D721Med (cell line): ENCODE measurements around the gene BMERB1.

Experiments used
- DNase-seq: peaks from one replicate; pipeline ENCODE4 v3.0.0; 2011; ENCODE audit warnings: low spot score; ENCODE audit not compliant: insufficient read length
- FAIRE-seq: peaks from 2 replicates; lab custom pipeline; 2011; peaks lifted over from hg19 to GRCh38; lab: Jason Lieb, UNC
- CTCF ChIP-seq: IDR thresholded peaks from 2 replicates; pipeline ENCODE4 v1.5.1; 2012; ENCODE audit warnings: mild to moderate bottlenecking, control low read depth; ENCODE audit not compliant: insufficient read depth; ENCODE audit errors: missing control alignments

The BMERB1 gene

DNA sequence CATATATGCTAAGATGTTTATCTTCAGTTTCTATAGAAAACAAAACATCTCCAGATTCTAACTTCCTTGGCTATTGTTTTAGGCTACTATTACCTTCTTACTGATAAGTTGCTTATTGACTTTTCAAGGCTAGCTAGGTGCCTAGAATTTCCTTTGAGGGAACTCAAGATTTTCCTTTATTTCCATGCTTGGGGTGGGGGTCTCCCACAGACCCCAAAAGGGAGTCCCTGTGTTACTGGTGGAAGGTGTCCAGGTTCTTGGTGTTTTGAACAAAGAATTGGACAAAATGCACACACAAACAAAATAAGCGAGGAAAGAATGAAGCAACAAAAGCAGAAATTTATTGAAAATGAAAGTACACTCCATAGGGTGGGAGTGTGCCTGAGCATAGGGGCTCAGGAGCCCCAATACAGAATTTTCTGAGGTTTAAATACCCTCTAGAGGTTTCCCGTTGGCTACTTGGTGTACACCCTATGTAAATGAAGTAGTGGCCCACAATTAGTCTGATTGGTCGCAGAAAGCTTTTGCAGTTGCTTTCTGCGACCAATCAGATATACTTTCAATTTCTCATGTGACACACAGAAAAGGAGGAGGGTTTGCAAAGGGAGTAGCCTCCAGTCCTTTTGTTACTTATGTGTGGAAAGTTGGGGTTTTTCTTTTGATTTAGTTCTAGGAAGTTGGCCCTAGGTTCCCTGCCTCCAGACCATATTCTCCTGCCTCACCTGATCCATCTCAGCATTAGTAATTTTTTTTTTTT lies 141.1 kb downstream of the BMERB1 start:
- no peak for DNase-seq
- TF ChIP-seq CTCF: no peak
- FAIRE-seq: no peak

- no peak for FAIRE-seq
- no peak for TF ChIP-seq CTCF
- DNase-seq: no peak
These were observed 142.9 kb downstream of the BMERB1 start for GRCh38 chr16:15576960-15577958.

DNA sequence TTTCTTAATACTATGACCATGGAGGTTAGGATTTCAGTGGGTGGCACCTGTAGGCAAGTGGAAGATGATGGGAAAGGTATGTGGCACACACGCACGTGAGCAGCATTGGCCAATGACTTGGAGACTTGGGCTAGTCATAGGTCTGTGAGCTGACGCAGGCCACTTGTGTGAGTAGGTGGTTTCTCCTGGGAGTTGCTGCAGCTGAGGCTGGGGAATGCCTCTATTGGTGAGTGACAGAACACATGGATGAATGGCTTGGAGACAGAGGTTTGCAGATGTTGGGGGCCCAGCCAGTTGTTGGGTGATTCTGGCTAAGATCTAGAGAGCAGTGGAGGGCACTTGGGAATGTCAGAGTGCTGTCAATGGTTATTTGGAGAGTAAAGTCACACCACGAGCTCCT lies 144.4 kb downstream of the BMERB1 start:
- FAIRE-seq (no peak), DNase-seq (no peak)
- TF ChIP-seq CTCF: no peak

GRCh38 chr16:15581127-15581815 lies 146.9 kb downstream of the BMERB1 start:
- FAIRE-seq (no peak), DNase-seq (no peak)
- TF ChIP-seq CTCF: no peak

GRCh38 chr16:15583526-15583925 lies 149.1 kb downstream of the BMERB1 start:
- TF ChIP-seq CTCF: no peak
- no peak for DNase-seq
- FAIRE-seq: no peak

DNA sequence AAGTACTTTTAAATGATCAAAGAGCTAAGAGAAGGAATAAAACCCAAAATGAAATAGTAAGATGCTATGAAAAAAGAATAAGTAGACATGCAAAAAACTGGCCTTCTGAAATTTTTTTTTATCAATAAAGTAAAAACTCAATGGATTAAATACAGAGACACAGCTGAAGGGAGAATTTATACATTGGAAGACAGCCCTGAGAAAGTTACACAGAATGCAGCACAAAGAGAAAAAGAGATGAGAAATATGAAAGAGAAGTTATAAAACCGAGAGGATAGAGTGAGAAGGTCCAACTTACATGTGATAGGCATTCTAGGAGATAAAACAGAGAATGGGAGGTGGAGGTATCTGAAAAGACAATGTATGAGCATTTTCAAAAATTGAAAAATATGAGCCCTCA lies 151.6 kb downstream of the BMERB1 start:
- FAIRE-seq (no peak), DNase-seq (no peak)
- TF ChIP-seq CTCF: no peak
